B cell (primary cell): ENCODE results near the gene RPL29. TPM values are rescaled to one million over a fixed set of nuclear protein-coding genes. Genes with fewer than 3 reads are reported as not detected.
A peak's percentile ranks its signal among the peaks of the same experiment; 100 is the strongest.

Experiments
- ATAC-seq: fragments of 200-7000 bp; cut with Tn5 transposase; one replicate; pipeline ENCODE4 v1.10.0; 2021; ENCODE audit warnings: low read depth, mild to moderate bottlenecking, moderate number of reproducible peaks, moderate library complexity
- CTCF ChIA-PET: fragments of 350-600 bp; sonication (Branson Sonifier 250); formaldehyde crosslinking; loops from one replicate; lab custom pipeline; 2021; ENCODE audit warnings: antibody characterized with exemption, inconsistent platforms; lab: Charles Lee
- POLR2A ChIA-PET: fragments of 350-600 bp; sonication (Branson Sonifier 250); formaldehyde crosslinking; loops from one replicate; lab custom pipeline; 2021; ENCODE audit warnings: antibody characterized with exemption; lab: Charles Lee
- DNase-seq: peaks from one replicate; pipeline ENCODE4 v3.0.0; 2013
- H2AFZ ChIP-seq: 2 replicates; pipeline ENCODE4 v1.6.1; 2012; ENCODE audit warnings: mild to moderate bottlenecking, low read depth, low read length; ENCODE audit not compliant: insufficient read depth, poor library complexity, severe bottlenecking
- H3K27ac ChIP-seq, 2 donors: 1 replicate in 1 of 2; 2 replicates in 1 of 2; pipeline ENCODE4 v1.5.1; 2012 to 2013; ENCODE audit warnings: low read length in 2 of 2, mild to moderate bottlenecking in 2 of 2, moderate library complexity in 1 of 2
- H3K27me3 ChIP-seq, 4 experiments: fragments of 200-600 bp in 1 of 4; sonication (generic) in 1 of 4; replicated peaks in 1 of 4; 1 replicate in 2 of 4; 2 replicates in 2 of 4; pipeline versions ENCODE4 v1.6.1 to v1.7.0; 2013 to 2016; ENCODE audit warnings: low read length in 3 of 4, mild to moderate bottlenecking in 2 of 4, mixed read lengths in 1 of 4, moderate library complexity in 1 of 4; ENCODE audit not compliant: insufficient read depth in 4 of 4, control insufficient read depth in 3 of 4; ENCODE audit errors: control extremely low read depth in 1 of 4
- H3K36me3 ChIP-seq, 2 experiments: replicated peaks in 1 of 2; 1 replicate in 1 of 2; 2 replicates in 1 of 2; pipeline versions ENCODE4 v1.6.1 to v1.7.1; 2013; ENCODE audit warnings: low read length in 1 of 2; ENCODE audit not compliant: insufficient read depth in 2 of 2, control insufficient read depth in 1 of 2; ENCODE audit errors: control extremely low read depth in 1 of 2, extremely low read depth in 1 of 2
- H3K4me1 ChIP-seq, 2 donors: fragments of 200-600 bp in 1 of 2; sonication (generic) in 1 of 2; 1 replicate in 1 of 2; 2 replicates in 1 of 2; pipeline versions ENCODE4 v1.5.1 to v1.6.1; 2013 to 2017; ENCODE audit warnings: low read length in 2 of 2; ENCODE audit not compliant: control insufficient read depth in 2 of 2, insufficient read depth in 2 of 2
- H3K4me2 ChIP-seq: replicated peaks from 2 replicates; pipeline ENCODE3; 2012; ENCODE audit warnings: mild to moderate bottlenecking, low read depth, low read length; ENCODE audit not compliant: poor library complexity, severe bottlenecking
- H3K4me3 ChIP-seq, 5 experiments: fragments of 200-600 bp in 1 of 5; sonication (generic) in 1 of 5; 1 replicate in 3 of 5; 2 replicates in 2 of 5; pipeline versions ENCODE4 v1.5.1 to v1.7.0; 2011 to 2016; ENCODE audit warnings: low read length in 4 of 5, mild to moderate bottlenecking in 4 of 5, low read depth in 2 of 5, control low read depth in 1 of 5, moderate library complexity in 1 of 5; ENCODE audit not compliant: insufficient read depth in 1 of 5; ENCODE audit errors: control extremely low read depth in 1 of 5, extremely low read depth in 1 of 5
- H3K79me2 ChIP-seq: fragments of 200-600 bp; sonication (generic); one replicate; pipeline ENCODE4 v1.6.0; 2016; ENCODE audit warnings: low read length; ENCODE audit not compliant: control insufficient read depth, insufficient read depth
- H3K9ac ChIP-seq: fragments of 200-600 bp; sonication (generic); 2 replicates; pipeline ENCODE4 v1.6.1; 2017; ENCODE audit warnings: mild to moderate bottlenecking, low read length, moderate library complexity
- H3K9me3 ChIP-seq, 3 donors: one replicate each; pipeline versions ENCODE4 v1.6.1 to v1.7.1; 2013; ENCODE audit warnings: low read length in 2 of 3; ENCODE audit not compliant: control insufficient read depth in 2 of 3, insufficient read depth in 1 of 3; ENCODE audit errors: control extremely low read depth in 1 of 3
- H4K20me1 ChIP-seq: 2 replicates; pipeline ENCODE4 v1.6.0; 2012; ENCODE audit warnings: mild to moderate bottlenecking, low read length; ENCODE audit not compliant: insufficient read depth, control insufficient read depth, poor library complexity, severe bottlenecking
- H3K27ac Mint-ChIP-seq: one replicate; pipeline ENCODE4 v1.8.0; 2021; ENCODE audit warnings: mixed read lengths
- H3K27me3 Mint-ChIP-seq: one replicate; pipeline ENCODE4 v1.8.0; 2021; ENCODE audit warnings: mixed read lengths
- H3K4me1 Mint-ChIP-seq: one replicate; pipeline ENCODE4 v1.8.0; 2021; ENCODE audit warnings: mixed read lengths
- H3K4me3 Mint-ChIP-seq: one replicate; pipeline ENCODE4 v1.8.0; 2021; ENCODE audit warnings: mixed read lengths
- H3K9me3 Mint-ChIP-seq: one replicate; pipeline ENCODE4 v1.8.0; 2022; ENCODE audit warnings: mixed read lengths; ENCODE audit not compliant: insufficient read depth
- EZH2 ChIP-seq: IDR thresholded peaks from 2 replicates; pipeline ENCODE4 v1.6.1; 2012; ENCODE audit warnings: borderline replicate concordance, low read depth, mild to moderate bottlenecking, moderate library complexity, low read length; ENCODE audit not compliant: insufficient read depth, poor library complexity, severe bottlenecking
- WGBS: methylation state at CpG from one replicate; pipeline ENCODE4 v1.1.5; 2013; ENCODE audit warnings: missing lambda C conversion rate; ENCODE audit not compliant: insufficient coverage; 5-methylcytosine and 5-hydroxymethylcytosine counted together
- intact Hi-C: fragments of 100-400 bp; cut with micrococcal nuclease; formaldehyde crosslinking; loops from one replicate; pipeline ENCODE4 v1.10.0; 2022
- polyA plus RNA-seq: library from polyadenylated mRNA; depleted of rRNA; stranded (reverse); fragments of >200 nt; gene quantifications from 2 replicates; pipeline ENCODE4 v1.2.3, GENCODE V29; 2012
- total RNA-seq, 2 donors: library from RNA; stranded (reverse); fragments of 120-200 nt in 1 of 2; gene quantifications; 1 replicate in 1 of 2; 2 replicates in 1 of 2; pipeline versions ENCODE4 v1.2.3 to v1.2.4, GENCODE V29; 2013 to 2022
- TF ChIP-seq, protein P1 (sequence below): fragments of 200-600 bp; IDR thresholded peaks from one replicate; pipeline ENCODE4 v1.8.0; 2022; ENCODE audit warnings: antibody characterized with exemption, mild to moderate bottlenecking

The RPL29 gene
- total and polyA plus RNA-seq, 2 donors (not counting 1 experiment from before 2014, with no cell fraction given), result 1,552 to 3,787 TPM

DNA sequence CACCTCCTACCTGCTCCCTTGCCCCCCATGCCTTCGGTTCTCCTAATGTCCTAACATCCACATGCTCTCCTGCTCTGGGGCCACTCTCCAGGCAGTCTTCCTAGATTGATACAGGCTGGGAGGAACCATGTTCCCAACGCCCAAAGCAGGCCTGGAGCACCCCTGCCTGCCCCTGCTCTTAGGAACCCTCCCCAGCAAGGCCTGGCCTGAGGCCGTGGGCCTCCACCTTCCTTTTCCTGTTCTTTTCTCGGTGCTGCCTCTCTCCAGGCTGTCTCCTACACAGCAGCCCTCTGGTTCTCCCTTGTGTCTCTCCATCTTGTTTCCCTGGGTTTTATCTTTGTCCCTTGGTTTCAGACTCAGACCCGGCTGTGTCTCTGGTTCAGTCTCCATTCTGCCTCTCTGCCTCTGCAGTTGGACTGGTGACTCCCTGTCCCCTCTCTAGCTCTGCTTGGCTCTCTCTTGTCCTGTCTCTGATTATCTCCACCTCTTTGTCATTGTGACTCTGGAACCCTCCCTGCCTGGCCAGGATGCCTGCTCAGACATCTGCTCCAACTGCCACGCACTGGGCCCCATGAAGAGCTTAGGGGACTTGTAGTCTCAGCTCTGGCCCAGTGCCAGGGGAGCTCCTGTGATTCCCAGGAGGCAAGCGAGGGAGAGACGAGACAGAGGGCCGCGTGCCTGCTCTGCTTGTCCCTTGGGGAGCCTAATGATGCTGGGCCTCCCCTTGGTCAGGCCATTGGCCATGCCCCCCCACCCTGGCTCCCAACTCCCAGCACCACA, 26.0 kb upstream of the RPL29 start:
- no peaks in the 10 kb centered on the region for H3K9me3 ChIP-seq
- H3K4me3 Mint-ChIP-seq, result no peak overlapping the region

DNA sequence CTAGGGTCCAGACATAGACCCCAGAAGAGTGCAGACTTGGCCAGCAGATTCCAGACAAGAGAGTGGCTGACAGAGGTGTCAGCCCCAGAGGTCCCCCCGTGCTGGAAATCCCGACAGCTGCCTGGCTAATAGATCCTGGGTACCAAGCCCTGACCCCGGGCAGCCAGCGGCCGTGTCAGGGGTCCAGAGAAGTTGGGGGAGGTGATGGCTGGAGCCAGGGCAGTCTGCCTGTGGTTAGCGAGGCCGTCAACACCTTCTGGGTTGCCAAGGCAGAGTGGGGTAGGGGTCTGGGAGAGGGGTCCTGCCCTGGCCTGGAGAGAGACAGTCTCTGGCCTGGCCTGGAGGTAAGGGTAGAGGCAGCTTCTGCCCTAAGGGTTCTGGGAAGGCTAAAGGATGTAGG, 25.1 kb upstream of the RPL29 start:
- CTCF ChIA-PET, result no interaction called here
- no peaks in the 10 kb centered on the region for H3K79me2 ChIP-seq

More for the DNA sequence above, 26.0 kb upstream of the RPL29 start:
- WGBS, result 36% methylated on average over 10 of the region's 10 CpGs
- Histone ChIP-seq H3K27me3 (no peaks in the 10 kb centered on the region), H3K4me3 (no peak overlapping the region), H3K4me1 (peaks cover 10 to 14% of the 10 kb centered on the region in 2 donors), H2AFZ (peak overlapping the region; percentile 22), H3K27ac (no peak overlapping the region), H3K79me2 (no peaks in the 10 kb centered on the region), H3K9ac (no peak overlapping the region), H3K36me3 (no peaks in the 10 kb centered on the region), H4K20me1 (no peaks in the 10 kb centered on the region), H3K4me2 (no peak overlapping the region)
- POLR2A ChIA-PET, result no interaction called here
- Mint-ChIP-seq H3K27ac (no peak overlapping the region), H3K27me3 (peaks cover 7% of the 10 kb centered on the region), H3K9me3 (no peaks in the 10 kb centered on the region), H3K4me1 (peaks cover 23% of the 10 kb centered on the region)
- CTCF ChIA-PET, result no interaction called here
- intact Hi-C loops, result no loop called here
- ATAC-seq (no peak), DNase-seq (no peak)
- no peak for TF ChIP-seq EZH2
- TF ChIP-seq, protein P1, sequence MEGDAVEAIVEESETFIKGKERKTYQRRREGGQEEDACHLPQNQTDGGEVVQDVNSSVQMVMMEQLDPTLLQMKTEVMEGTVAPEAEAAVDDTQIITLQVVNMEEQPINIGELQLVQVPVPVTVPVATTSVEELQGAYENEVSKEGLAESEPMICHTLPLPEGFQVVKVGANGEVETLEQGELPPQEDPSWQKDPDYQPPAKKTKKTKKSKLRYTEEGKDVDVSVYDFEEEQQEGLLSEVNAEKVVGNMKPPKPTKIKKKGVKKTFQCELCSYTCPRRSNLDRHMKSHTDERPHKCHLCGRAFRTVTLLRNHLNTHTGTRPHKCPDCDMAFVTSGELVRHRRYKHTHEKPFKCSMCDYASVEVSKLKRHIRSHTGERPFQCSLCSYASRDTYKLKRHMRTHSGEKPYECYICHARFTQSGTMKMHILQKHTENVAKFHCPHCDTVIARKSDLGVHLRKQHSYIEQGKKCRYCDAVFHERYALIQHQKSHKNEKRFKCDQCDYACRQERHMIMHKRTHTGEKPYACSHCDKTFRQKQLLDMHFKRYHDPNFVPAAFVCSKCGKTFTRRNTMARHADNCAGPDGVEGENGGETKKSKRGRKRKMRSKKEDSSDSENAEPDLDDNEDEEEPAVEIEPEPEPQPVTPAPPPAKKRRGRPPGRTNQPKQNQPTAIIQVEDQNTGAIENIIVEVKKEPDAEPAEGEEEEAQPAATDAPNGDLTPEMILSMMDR, result no peak

More for the DNA sequence above, 25.1 kb upstream of the RPL29 start:
- POLR2A ChIA-PET, result no interaction called here
- Histone ChIP-seq H3K9ac (no peak overlapping the region), H2AFZ (no peak overlapping the region), H3K4me2 (no peak overlapping the region), H3K4me3 (no peak overlapping the region), H4K20me1 (no peaks in the 10 kb centered on the region), H3K27ac (no peak overlapping the region), H3K36me3 (no peaks in the 10 kb centered on the region), H3K4me1 (peaks cover 10 to 14% of the 10 kb centered on the region in 2 donors), H3K27me3 (no peaks in the 10 kb centered on the region), H3K9me3 (no peaks in the 10 kb centered on the region)
- intact Hi-C loops, result no loop called here
- 91% methylated on average over 7 of the region's 7 CpGs for WGBS
- H3K4me1 Mint-ChIP-seq, result peaks cover 23% of the 10 kb centered on the region
- no peaks in the 10 kb centered on the region for H3K9me3 Mint-ChIP-seq
- no peak for TF ChIP-seq EZH2
- TF ChIP-seq, protein P1, result no peak
- H3K27me3 Mint-ChIP-seq, result peaks cover 3% of the 10 kb centered on the region
- no peak for ATAC-seq
- H3K4me3 Mint-ChIP-seq, result no peak overlapping the region
- no peak for DNase-seq
- no peak overlapping the region for H3K27ac Mint-ChIP-seq
